Uterus (tissue), 4 donors: ENCODE data around the gene IL36RN. TPM values are rescaled to one million over a fixed set of nuclear protein-coding genes. Genes with fewer than 3 reads are reported as not detected.

Source experiments
- DNase-seq, 2 donors: peaks; one replicate each; pipeline ENCODE4 v3.0.0-alpha.2; 2019 to 2020
- H3K27ac ChIP-seq, 2 donors: fragments of 200-600 bp; sonication (generic); 1 replicate in 1 of 2; 2 replicates in 1 of 2; pipeline ENCODE4 v1.5.1; 2016 to 2018
- H3K27me3 ChIP-seq, 2 donors: fragments of 200-600 bp; sonication (generic); one replicate each; pipeline ENCODE4 v1.5.1; 2018 to 2019; ENCODE audit warnings: control low read depth in 1 of 2
- H3K36me3 ChIP-seq, 2 donors: fragments of 200-600 bp; sonication (generic); one replicate each; pipeline ENCODE4 v1.5.1; 2019; ENCODE audit warnings: control low read depth in 1 of 2
- H3K4me1 ChIP-seq, 2 donors: fragments of 200-600 bp; sonication (generic); one replicate each; pipeline ENCODE4 v1.5.1; 2018 to 2019; ENCODE audit warnings: control low read depth in 1 of 2
- H3K4me3 ChIP-seq, 2 donors: fragments of 200-600 bp; sonication (generic); 1 replicate in 1 of 2; 2 replicates in 1 of 2; pipeline ENCODE4 v1.5.1; 2018 to 2019; ENCODE audit warnings: mild to moderate bottlenecking in 1 of 2
- H3K9me3 ChIP-seq, 2 donors: fragments of 200-600 bp; sonication (generic); one replicate each; pipeline ENCODE4 v1.5.1; 2019; ENCODE audit warnings: control low read depth in 1 of 2
- POLR2A ChIP-seq, 2 donors: fragments of 450-650 bp; IDR thresholded peaks; one replicate each; pipeline ENCODE4 v1.6.1; 2016; ENCODE audit warnings: antibody characterized with exemption in 2 of 2, mild to moderate bottlenecking in 1 of 2, moderate library complexity in 1 of 2
- intact Hi-C: fragments of 100-400 bp; cut with DNase I; formaldehyde crosslinking; loops from one replicate; pipeline ENCODE4 v1.15.1; 2023; ENCODE audit warnings: low total_unique reads
- total RNA-seq, 4 donors: library from RNA; depleted of rRNA in 3 of 4; stranded (reverse); fragments of >200 nt in 3 of 4; gene quantifications; one replicate each; pipeline versions ENCODE4 v1.1.0 to v1.2.4, GENCODE V29; 2014 to 2023
- TF ChIP-seq, protein P1 (sequence below), 4 experiments: fragments of 200-600 bp in 2 of 4; fragments of 450-650 bp in 2 of 4; sonication (generic) in 2 of 4; IDR thresholded peaks; one replicate each; pipeline ENCODE4 v1.5.1; 2016 to 2019; ENCODE audit warnings: antibody characterized with exemption in 4 of 4, mild to moderate bottlenecking in 2 of 4, moderate library complexity in 1 of 4
- donor health status: DM: yes; HTN: yes; CAD: no.

The IL36RN gene
- total RNA-seq, 4 donors from 2014 or later: not detected

DNA sequence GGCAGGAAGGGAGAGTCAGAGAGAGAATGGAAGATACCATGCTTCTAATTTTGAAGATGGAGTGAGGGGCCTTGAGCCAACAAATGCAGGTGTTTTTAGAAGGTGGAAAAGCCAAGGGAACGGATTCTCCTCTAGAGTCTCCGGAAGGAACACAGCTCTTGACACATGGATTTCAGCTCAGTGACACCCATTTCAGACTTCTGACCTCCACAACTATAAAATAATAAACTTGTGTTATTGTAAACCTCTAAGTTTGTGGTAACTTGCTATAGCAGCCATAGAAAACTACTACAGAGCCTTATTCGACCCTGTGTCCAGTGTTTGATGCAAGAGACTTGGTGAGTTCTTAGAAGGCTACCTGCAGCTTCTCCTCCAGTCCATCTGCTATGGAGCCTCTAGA is 16.6 kb downstream of the IL36RN start:
- intact Hi-C loops: no loop called here
- Histone ChIP-seq H3K4me1 (no peaks in the 10 kb centered on the region), H3K36me3 (no peaks in the 10 kb centered on the region), H3K27ac (no peak overlapping the region), H3K4me3 (no peak overlapping the region), H3K27me3 (no peaks in the 10 kb centered on the region), H3K9me3 (no peaks in the 10 kb centered on the region)
- TF ChIP-seq, protein P1, sequence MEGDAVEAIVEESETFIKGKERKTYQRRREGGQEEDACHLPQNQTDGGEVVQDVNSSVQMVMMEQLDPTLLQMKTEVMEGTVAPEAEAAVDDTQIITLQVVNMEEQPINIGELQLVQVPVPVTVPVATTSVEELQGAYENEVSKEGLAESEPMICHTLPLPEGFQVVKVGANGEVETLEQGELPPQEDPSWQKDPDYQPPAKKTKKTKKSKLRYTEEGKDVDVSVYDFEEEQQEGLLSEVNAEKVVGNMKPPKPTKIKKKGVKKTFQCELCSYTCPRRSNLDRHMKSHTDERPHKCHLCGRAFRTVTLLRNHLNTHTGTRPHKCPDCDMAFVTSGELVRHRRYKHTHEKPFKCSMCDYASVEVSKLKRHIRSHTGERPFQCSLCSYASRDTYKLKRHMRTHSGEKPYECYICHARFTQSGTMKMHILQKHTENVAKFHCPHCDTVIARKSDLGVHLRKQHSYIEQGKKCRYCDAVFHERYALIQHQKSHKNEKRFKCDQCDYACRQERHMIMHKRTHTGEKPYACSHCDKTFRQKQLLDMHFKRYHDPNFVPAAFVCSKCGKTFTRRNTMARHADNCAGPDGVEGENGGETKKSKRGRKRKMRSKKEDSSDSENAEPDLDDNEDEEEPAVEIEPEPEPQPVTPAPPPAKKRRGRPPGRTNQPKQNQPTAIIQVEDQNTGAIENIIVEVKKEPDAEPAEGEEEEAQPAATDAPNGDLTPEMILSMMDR (IDR thresholded peaks at IDR 0.05): no peak
- no peak for TF ChIP-seq POLR2A (IDR thresholded peaks at IDR 0.05)
- no peak for DNase-seq

DNA sequence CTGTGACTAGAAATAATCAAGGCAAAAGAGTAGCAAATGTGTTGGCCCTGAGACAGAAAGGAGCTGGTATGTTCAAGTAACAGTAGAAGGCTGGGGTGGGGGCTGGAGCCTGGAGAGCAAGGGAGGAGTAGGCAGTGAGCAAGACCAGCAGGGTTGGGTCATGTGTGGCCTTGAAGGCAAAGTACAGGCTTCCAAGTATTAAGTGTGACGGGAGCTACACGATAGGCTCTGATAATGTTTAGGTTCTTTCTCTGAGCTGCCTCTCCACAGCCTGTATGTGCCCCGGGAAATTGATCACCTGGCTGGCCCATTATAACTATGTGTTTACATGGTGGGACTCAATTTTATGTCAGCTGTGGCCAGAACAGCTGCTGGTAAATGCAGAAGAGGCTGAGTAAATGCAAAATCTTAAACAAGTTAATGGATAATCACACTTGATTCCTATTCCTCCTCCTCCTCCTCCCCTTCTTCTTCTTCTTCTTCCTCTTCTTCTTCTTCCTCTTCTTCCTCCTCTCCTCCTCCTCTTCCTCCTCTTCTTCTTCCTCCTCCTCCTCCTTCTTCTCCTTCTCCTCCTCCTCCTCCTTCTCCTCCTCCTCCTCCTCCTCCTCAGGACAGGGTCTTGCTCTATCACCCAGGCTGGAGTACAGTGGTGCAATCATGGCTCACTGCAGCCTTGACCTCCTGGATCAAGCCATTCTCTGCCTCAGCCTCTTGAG is 18.1 kb downstream of the IL36RN start:
- intact Hi-C loops: no loop called here
- no peak for TF ChIP-seq POLR2A (IDR thresholded peaks at IDR 0.05)
- TF ChIP-seq, protein P1 (IDR thresholded peaks at IDR 0.05): no peak
- Histone ChIP-seq H3K4me3 (no peak overlapping the region), H3K9me3 (no peaks in the 10 kb centered on the region), H3K27me3 (no peaks in the 10 kb centered on the region), H3K4me1 (no peaks in the 10 kb centered on the region), H3K27ac (no peak overlapping the region), H3K36me3 (no peaks in the 10 kb centered on the region)
- DNase-seq: no peak

DNA sequence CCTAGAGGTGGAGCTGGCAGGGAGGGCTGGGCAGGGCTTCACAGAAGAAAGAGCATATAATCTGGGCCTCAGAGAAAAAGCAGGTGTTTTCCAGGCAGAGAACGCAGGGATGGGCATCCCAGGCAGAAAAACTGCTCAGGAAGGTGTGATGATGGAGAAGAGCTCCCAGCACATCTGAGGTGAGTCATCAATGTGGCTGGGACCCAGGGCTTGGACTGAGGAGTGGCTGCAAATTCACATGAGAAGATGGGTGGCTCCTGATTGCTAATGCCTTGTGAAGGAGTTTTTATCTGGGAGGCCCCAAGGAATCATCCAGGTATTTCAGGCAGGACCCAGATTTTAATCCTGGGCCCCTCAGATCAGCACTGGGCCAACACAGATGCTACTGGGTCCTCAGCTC is 18.9 kb downstream of the IL36RN start:
- H3K4me1 ChIP-seq: no peaks in the 10 kb centered on the region
- DNase-seq: no peak
- H3K36me3 ChIP-seq: no peaks in the 10 kb centered on the region
- H3K9me3 ChIP-seq: no peaks in the 10 kb centered on the region
- no peak overlapping the region for H3K27ac ChIP-seq
- no peaks in the 10 kb centered on the region for H3K27me3 ChIP-seq
- TF ChIP-seq POLR2A (IDR thresholded peaks at IDR 0.05): no peak
- TF ChIP-seq, protein P1 (IDR thresholded peaks at IDR 0.05): no peak
- no peak overlapping the region for H3K4me3 ChIP-seq
- intact Hi-C loops: no loop called here

DNA sequence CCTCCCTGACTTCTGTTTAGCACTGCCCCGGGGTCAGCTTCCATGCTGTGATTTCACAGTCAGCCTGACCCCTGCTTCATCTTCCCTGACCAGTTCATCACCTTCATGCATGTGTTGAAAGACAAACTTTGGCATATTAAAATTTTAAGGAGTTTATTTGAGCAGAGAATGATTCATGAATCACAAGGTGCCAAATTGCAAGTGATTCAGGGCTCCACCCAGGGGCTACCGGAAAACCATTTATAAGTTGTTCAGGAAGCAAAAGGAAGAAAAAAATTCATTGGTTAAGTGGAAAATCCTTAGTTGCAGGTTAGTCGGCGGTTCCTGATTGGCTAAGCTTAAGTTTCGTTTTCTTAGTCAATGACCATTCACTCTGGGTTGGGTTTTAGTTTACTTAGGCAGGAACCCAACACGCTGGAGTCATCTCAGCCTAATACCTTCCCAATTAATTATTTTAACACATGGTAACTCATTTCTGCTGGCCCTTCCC is 19.4 kb downstream of the IL36RN start:
- no peak overlapping the region for H3K27ac ChIP-seq
- no peaks in the 10 kb centered on the region for H3K36me3 ChIP-seq
- H3K4me1 ChIP-seq: no peaks in the 10 kb centered on the region
- H3K4me3 ChIP-seq: no peak overlapping the region
- no peaks in the 10 kb centered on the region for H3K9me3 ChIP-seq
- intact Hi-C loops: no loop called here
- H3K27me3 ChIP-seq: no peaks in the 10 kb centered on the region
- TF ChIP-seq, protein P1 (IDR thresholded peaks at IDR 0.05): no peak
- no peak for TF ChIP-seq POLR2A (IDR thresholded peaks at IDR 0.05)
- DNase-seq: no peak

DNA sequence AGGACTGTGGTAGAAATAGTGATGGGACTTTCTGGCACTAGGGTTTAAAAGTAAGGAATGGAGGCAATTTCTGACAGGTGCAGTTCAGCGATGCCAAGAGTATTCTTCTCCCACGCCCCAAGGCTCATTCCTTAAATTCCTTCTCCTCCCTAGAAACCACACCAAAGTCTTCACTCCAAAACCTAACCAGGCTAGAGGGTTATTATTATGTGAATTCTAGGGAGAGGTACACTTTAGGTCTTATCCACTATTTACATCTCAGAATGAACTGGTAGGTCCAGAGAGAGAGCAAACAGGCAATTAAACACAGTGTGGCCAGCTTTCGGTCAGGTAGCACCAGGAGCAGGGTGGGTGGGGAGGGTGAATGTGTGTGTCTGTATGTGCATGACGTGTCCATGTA is 20.1 kb downstream of the IL36RN start:
- no peaks in the 10 kb centered on the region for H3K36me3 ChIP-seq
- H3K9me3 ChIP-seq: no peaks in the 10 kb centered on the region
- H3K27me3 ChIP-seq: no peaks in the 10 kb centered on the region
- no peak overlapping the region for H3K27ac ChIP-seq
- no peaks in the 10 kb centered on the region for H3K4me1 ChIP-seq
- DNase-seq: no peak
- intact Hi-C loops: no loop called here
- TF ChIP-seq, protein P1 (IDR thresholded peaks at IDR 0.05): no peak
- TF ChIP-seq POLR2A (IDR thresholded peaks at IDR 0.05): no peak
- no peak overlapping the region for H3K4me3 ChIP-seq
